Measurements from ENCODE around the gene FAM118B.
"Not testable (repeated sequence)": the region's sequence is repeated elsewhere in the genome, so short reads cannot be mapped to it uniquely, and the experiment has no call there.

FAM118B gene

DNA sequence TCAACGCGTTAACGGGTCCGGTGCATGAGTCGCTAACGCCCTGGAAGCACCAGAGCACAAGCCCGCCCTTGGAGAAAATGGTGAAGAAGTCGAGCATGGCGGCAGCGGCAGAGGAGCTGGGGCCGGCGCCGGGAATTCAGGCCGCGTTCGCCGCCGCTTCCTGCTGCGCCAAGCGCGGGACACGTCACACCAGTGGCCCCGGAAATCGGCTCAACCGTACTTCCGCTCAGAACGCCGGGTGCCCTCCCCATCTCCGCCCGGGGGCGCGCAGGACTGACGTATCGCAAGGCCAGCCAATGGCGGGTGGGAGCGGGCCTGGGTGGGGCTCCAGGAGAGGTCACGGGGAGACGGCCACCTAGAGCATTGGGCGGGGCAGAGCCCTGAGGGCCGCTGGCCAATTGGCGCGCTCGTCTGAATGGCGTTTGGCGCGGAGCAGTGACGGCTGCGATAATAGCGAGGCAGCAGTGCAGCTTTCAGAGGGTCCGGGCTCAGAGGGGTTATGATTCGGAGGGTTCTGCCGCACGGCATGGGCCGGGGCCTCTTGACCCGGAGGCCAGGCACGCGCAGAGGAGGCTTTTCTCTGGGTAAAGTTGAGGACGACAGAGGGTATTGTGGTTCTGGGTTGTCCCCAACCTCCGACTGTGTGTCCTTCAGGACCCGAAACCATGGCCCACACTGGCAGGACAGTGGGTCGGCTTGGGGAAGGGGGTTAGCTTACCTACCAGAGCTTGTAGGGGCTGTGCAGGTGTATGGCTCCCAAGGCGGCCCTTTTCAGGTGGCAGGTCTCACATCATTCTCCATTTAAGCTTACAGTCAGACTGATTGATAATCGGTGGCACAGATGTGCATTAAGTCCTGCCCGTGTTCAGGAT lies 57.4 kb downstream of the FAM118B start, which contains the start of the genes FOXRED1 and SRPRA:
FOXRED1 (plus strand) TSS at position 447 of the 872 bp plus-strand sequence; CDS start at position 500, 53 bp downstream.
SRPRA (minus strand) TSS at position 188 of the 872 bp plus-strand sequence; CDS start at position 97, 91 bp downstream.
- DNase-seq (ENCODE audit: low read depth in 2 of 2), result peak; percentile 98 to 99

DNA sequence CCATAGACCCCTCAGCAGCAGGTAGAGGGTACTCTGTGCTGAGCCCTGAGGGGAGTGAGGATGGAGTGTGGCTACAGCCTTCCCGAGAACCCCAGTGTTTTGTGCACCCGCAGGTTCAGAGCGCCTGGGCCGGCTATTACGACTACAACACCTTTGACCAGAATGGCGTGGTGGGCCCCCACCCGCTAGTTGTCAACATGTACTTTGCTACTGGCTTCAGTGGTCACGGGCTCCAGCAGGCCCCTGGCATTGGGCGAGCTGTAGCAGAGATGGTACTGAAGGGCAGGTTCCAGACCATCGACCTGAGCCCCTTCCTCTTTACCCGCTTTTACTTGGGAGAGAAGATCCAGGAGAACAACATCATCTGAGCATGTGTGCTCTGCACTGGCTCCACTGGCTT lies 65.7 kb downstream of the FAM118B start:
- DNase-seq (ENCODE audit: low read depth in 2 of 2), result no peak

DNA sequence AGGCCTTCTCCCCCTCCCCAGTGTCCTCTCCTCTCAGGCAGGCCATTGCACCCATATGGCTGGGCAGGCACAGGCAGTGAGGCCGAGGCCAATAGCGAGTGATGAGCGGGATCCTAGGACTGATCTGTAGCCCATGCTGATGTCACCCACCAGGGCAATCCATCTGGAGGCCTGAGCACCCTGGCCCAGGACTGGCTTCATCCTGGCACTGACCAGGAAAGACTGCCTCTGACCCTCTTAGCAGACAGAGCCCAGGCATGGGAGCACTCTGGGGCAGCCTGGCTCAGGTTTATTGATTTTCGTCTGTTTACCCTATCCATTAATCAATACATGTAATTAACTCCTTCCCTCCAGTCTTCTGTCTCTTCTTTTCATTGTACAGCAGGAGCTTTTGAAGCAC lies 66.2 kb downstream of the FAM118B start:
- no peak for DNase-seq (ENCODE audit: low read depth in 2 of 2)

DNA sequence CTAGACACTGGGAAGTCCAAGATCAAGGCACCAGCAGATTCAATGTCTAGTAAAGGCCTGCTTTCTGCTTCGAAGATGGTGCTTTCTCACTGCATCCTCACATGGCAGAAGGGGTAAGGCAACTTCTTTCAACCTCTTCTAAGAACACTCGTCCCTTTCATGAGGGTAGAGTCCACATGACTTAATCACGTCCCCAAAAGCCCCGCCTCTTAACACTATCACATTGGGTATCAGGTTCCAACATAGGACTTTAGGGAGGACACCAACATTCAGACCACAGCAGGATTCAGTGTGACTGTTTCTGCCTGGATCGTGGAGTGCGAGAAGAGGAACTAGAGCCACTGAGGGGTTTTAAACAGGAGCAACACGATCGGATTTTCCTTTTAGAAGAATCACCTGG lies 67.6 kb downstream of the FAM118B start:
- DNase-seq (ENCODE audit: low read depth in 2 of 2), result no peak

DNA sequence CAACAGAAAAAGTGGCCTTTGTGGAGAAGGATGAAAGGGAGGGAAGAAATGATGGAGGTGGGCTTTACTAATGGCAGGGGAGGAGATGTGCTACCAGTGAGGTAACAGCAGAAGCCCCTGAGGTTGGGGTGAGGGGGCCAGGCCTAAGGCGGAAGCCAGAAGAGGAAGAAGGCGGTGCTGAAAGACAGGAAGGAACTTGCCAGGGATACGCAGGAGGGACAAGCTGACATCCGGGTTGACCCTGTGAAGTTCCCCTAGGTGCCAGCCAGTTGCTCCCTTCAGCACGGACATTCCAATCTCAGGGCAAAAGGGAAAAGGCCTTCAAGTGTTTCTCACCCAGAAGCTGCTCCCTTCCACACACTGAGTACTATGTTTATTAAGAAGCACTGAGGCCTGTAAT lies 69.0 kb downstream of the FAM118B start:
- DNase-seq (ENCODE audit: low read depth in 2 of 2), result no peak

DNA sequence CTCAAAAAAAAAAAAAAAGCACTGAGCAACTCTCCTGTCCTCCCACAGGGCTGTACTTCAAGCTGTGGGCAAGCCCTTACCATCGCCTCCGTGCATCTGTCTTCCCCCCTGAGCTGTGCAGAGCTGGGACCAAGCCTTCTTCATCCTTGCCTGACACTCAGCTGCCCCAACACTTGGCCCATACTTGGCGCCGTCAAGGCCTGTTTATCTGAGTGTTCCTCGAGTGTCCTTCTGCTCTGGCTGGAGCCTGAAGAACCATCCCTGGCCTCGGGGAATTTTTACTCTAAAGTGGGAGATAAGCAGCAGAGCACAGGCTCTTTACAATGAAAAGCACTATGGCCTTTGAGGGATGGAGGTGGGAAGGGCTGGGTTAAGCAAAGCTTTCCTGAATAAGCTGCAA lies 69.7 kb downstream of the FAM118B start:
- no peak for DNase-seq (ENCODE audit: low read depth in 2 of 2)

DNA sequence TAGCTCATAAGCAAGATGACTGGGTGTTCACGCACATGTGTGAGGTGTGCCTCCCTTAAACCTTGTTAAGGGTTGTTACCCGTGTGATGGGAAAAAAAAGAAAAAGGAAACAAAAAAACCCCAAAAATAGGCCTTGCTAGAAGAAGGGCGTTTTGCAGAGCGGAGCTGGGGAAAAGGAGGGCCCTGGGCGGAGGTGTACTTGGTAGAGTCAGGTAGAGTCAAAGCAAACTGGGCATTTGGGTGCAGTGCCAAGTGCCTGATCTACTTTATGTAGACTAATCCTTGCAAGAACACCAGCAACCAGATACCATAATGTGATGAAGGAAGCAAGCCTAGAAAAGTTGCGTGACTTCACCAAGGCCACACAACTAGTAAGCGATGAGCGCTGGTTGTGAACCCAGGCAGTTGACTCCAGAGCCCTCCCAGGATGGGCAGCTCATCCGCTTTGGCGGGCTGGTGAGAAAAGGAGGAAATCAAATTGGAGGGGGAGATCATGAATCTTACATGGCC lies 70.1 kb downstream of the FAM118B start:
- DNase-seq (ENCODE audit: low read depth in 2 of 2), result no peak

DNA sequence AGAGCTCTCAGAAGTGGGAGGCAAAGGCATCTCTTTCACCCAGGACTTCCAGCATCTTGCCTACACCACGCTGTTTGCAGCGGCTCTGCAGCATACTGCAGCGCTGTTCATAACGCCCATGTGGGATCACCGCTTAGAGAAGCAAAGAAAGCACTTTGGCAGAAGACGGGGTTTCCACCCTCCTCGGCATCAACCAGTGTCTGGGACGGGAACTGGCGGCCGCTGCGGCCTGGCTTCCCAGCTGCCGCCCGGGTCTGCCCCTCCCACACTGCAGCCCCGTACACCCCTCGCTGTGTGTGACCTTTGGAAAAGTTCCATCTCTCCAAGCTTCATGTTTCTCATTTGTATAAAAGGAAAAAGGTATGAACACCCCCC lies 70.8 kb downstream of the FAM118B start:
- DNase-seq (ENCODE audit: low read depth in 2 of 2), result peak in 1 of 2 donors; percentile 18

DNA sequence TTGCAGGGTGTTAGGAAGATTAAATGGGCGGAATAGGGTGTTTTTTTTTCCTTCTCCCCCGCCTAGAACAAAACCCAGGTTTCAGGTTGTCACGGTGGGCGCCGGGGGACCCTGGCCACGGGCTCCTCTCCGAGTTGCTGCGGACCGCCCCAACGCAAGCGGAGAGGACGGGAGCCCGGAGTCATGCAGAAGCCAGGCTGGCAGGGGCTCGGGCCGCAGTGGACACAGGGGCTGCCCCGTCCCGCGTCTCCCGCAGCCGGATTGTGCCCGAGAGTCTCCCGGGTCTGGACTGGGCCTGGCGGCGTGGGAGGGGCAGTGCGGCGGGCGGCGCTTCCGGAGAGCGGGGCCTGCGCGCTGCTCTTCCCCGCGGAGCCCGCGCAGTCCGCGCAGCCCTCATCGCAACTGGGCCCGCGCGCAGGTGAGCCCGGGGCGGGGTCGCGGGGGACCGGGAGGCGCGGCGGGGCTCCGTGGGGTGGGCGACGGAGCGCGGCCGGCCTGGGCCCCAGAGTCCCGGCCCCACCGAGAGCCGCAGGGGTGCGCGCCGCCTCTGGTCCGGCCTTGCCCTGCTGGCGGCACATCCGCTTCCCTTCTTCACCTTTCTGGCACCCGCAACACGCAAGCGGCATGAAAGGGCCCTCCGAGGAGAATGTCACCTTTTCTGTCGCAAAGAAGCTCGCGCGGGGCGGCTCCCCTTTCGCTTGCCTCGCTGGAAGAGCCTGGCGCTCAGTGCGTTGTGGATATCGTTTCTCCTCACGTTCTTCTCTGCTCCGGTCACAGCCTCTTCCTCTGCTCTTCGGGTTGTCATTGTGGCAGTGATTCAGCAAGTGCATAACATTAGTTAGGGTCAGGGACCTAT lies 71.4 kb downstream of the FAM118B start, which contains the start of gene TIRAP:
TIRAP (plus strand) TSS at position 358 of the 856 bp plus-strand sequence. CDS start 7,802 bp downstream, outside the sequence.
- DNase-seq (ENCODE audit: low read depth in 2 of 2), result peak; percentile 14 to 40

DNA sequence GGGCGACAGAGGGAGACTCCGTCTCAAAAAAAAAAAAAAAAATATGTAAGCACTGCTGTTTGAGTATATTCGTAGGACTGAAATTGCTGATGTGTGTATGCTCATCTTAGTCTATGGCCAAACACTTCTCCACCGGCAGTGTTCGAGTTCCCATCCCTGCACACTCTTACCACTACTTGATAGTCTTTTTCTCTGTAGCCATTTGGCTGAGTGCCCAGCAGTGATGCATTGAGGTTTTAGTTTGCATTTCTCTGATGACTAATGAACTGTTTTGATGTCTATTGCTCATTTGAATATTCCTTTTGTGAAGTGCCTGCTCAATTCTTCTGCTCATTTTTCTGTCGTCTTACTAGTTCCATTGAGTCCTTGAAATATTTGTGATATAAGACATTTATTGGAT lies 73.2 kb downstream of the FAM118B start:
- DNase-seq (ENCODE audit: low read depth in 2 of 2), result peak; percentile 72 to 81

DNA sequence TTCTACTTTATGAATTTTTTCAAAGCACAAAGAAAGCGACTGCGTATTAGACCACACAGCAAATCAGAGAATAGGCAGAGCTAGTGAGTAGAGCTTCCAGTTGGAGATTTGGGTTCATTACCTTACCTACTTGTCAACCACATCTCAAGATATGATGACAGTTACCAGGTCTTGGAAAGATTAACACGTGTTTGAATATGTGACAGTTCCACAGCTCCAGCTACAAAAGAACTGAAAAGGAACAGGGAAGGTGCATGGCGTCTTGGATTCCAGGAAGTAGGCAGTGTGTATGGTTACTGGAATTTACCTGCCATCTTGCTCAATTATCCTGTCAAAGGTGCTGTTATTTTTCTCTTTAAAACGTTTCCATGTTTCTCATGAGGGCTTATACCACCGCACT lies 76.7 kb downstream of the FAM118B start:
- DNase-seq (ENCODE audit: low read depth in 2 of 2), result no peak

DNA sequence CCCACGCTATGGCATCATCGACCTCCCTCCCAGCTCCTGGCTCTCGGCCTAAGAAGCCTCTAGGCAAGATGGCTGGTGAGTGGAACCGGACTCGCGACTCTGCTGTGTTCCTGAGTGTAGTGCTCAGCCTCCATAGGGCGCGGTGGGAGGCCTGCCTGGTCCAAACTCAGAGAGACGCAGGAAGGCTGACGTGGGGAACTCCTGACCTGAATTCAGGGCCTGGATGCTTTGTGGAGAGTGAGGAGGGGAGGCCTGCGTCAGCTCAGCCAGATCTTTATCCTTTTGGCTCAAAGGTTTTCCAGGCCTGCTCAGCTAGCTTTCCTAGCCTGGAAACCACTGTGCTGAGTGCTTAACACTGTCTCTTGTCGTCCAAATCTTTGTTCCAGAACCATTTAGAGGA lies 79.3 kb downstream of the FAM118B start:
- no peak for DNase-seq (ENCODE audit: low read depth in 2 of 2)

DNA sequence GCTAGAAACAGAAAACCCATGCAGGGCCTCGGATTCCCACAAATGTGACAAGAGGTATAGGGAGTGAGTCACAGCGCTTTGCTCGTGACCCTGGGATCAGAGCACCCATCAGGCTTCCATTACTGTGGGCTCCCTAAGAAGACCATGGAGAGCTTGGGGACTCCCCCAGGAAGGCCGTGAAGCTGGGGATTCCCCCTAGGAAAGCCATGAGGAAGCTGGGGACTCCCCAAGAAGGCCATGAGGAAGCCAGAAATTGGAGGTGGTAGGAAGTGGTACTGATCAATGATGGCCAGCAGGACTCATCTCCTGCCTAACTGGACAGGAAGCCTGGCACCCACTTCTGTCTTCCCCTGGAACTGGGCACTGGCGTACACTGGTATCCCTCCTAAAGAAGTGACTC lies 82.1 kb downstream of the FAM118B start:
- DNase-seq (ENCODE audit: low read depth in 2 of 2), result no peak

DNA sequence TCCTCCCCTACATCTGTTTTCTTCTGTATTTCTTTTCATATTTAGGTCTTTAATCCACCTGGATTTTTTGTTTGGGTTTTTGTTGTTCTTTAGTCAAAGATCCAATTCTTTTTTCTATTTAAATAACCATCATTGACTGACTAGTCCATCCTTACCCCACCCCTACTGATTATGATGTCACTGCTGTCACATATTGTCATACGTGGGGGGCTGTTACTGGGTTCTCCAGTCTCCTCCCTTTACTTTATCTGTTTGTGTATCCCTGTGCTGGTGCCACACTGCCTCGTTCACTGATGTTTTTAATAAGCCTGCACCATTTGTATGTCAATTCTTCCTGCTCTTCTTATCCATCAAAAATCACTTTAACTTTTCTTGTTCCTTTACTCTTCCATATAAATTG lies 85.4 kb downstream of the FAM118B start:
- no peak for DNase-seq (ENCODE audit: low read depth in 2 of 2)

DNA sequence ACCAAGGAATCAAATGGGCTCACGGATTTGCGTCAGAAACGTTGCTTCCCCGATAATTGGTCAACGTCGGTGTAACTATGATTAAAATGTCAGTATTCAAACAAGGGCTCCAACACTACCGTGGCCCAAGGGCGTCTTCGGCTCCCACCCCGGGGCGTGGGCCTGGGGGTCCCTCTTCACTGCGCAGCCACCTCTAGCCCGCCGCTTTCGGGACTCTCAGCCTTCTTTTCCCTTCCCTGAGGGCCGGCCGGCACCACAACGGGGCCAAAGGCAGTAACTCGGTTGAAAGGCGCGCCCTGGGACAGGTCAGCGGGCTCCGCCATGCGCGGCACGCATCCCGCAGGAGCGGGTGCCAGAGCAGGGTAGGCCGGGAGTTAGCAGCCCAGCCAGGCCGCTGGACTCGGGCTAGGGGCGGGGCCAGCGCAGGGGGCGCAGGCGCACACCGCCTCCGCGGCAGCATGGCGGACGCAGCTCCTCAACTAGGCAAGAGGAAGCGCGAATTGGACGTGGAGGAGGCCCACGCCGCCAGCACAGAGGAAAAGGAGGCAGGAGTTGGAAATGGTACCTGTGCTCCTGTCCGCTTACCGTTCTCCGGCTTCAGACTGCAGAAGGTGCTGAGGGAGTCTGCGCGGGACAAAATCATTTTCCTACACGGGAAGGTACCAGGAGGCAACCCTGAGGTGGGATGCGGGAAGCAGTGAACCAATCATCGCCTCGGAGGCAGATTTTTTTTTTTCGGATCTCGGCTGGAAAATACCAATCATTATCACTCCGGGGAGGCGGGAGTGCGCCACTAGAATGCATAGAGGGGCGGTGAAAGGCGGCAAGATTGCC lies 92.3 kb downstream of the FAM118B start, which contains the start of gene DCPS:
DCPS (plus strand) TSS at position 438 of the 834 bp plus-strand sequence; CDS start at position 459, 21 bp downstream.
- DNase-seq (ENCODE audit: low read depth in 2 of 2), result peak; percentile 78 to 85

DNA sequence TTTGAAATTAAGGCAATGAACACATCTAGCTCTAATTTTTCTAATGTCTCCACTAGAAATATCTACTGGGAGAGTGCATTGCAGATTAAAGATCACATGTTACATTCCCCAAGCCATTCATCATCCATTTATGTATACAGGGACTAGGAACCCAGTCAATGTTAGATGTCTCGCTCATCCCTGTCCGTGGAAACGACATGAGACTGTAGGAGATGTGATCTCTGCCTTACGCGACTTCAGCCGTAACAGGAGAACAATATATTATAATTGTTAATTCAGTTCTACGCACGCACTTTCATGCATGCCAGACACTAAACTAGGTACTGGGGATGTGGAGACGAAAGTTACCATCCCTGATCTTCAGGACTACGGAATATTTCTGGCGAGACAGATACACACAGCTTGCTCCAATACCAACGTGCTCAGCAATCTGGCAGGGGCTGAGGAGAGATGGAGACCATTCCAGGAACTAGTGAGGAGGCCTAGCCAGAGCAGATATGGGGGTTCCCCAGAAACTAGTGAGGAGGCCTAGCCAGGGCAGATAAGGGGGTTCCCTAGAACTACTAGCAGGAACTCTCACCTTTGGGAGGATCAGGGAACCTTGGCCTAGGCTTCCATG lies 93.0 kb downstream of the FAM118B start:
- no peak for DNase-seq (ENCODE audit: low read depth in 2 of 2)

DNA sequence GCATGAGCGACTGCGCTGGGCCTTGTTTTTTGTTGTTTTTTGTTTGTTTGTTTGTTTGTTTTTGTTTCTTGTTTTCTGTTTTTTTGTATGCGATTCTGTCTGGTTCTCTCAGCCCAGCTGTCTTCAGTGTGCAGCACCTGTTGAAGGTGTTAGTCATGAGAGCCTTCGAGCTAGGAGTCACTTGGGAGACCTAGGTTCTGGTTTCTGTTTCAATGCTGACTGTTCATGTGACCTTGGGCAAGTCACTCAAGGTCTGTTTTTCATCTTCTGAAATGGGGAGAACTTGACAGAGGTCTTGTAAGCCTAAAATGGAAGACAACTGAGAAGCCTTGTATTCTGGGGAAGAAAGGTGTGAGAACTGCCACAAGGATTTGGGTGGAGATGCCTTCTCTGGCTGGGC lies 94.1 kb downstream of the FAM118B start:
- no peak for DNase-seq (ENCODE audit: low read depth in 2 of 2)

DNA sequence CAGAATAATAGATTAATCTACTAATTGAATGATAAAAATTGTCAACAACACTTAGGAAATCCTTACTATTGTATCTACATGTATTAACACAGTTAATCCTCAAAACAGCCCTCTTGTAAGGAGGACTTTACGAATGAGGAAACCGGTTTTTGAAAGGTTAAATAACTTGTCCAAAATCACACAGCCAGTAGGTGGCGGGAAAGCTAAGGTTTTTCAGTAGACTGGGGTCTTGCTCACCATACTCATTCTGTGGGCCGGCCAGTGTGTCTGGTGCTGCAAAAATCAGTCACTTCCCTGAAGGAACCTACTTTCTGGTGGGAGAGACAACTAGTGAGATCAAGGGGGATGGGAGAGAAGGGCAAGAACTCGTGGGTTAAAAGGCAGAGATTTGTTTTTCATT lies 96.1 kb downstream of the FAM118B start:
- DNase-seq (ENCODE audit: low read depth in 2 of 2), result no peak

DNA sequence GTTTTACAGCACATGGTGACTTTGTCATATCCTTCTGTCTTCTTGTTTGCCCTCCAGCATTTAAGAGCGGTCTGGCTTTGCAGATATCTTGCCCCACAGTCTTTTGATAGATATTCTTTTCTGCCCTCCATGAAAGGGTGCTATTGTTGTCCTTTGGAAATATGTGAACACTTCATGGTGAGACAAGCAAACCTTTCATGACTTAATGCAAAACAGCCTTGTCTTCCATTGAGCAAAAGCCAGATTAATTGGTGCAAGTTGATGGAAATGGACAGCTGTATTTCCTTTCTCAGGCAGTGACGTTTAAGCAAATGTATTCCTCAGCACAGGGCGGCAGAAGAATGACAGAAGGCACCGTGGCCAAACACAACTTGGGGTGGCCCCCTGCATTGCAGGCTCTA lies 96.7 kb downstream of the FAM118B start:
- DNase-seq (ENCODE audit: low read depth in 2 of 2), result no peak

DNA sequence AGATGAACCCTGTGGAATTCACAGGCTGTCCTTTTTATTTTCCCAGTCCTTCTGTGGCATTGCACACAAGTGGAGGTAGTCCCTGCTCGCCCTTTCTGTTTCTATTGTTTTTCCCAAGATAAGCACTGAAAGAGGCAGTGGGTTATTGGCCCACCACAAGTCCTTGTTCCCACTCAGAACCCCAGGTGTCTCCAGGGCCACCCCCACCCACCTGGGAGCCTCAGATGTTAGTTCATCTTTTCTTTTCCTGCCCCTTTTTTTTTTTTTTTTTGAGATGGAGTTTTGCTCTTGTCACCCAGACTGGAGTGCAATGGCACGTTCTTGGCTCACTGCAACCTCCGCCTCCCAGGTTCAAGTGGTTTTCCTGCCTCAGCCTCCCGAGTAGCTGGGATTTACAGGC lies 97.2 kb downstream of the FAM118B start:
- not testable (repeated sequence) for DNase-seq (ENCODE audit: low read depth in 2 of 2)
